ENCODE measurements around the gene CRB2. TPM values are rescaled to one million over a fixed set of nuclear protein-coding genes. Genes with fewer than 3 reads are reported as not detected.

Gene CRB2
- total RNA-seq, 1 donor from 2014 or later, result 1.2 TPM

DNA sequence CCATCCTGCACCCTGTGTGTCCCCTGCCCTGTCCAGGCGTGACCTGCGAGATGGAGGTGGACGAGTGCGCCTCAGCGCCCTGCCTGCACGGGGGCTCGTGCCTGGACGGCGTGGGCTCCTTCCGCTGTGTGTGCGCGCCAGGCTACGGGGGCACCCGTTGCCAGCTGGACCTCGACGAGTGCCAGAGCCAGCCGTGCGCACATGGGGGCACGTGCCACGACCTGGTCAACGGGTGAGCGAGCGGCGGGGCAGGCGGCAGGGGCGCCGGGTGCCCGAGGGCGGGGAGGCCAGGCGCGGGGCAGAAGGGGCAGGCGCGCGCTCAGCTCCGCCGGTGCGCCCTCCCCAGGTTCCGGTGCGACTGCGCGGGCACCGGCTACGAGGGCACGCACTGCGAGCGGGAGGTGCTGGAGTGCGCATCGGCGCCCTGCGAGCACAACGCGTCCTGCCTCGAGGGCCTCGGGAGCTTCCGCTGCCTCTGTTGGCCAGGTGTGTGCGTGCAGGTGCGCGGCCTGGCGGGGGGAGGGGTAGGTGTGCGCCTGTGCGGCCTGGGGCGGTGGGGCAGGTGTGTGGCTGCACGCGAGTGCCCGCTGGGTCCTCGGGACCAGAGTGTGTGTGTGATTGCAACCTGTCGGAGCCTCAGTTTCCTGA lies 10.0 kb downstream of the CRB2 start:
- intact Hi-C loops (cut with micrococcal nuclease), result no loop called here
- Mint-ChIP-seq H3K27me3 (peaks cover 2% of the 10 kb centered on the region), H3K4me1 (no peaks in the 10 kb centered on the region), H3K36me3 (ENCODE audit: low read depth) (no peaks in the 10 kb centered on the region), H3K4me3 (no peak overlapping the region), H3K9me3 (no peaks in the 10 kb centered on the region), H3K27ac (no peak overlapping the region)
- CTCF ChIA-PET, result no interaction called here
- POLR2A ChIA-PET, result no interaction called here
- DNase-seq (no peak), ATAC-seq (ENCODE audit: low read depth) (no peak)
- TF ChIP-seq, protein P1, sequence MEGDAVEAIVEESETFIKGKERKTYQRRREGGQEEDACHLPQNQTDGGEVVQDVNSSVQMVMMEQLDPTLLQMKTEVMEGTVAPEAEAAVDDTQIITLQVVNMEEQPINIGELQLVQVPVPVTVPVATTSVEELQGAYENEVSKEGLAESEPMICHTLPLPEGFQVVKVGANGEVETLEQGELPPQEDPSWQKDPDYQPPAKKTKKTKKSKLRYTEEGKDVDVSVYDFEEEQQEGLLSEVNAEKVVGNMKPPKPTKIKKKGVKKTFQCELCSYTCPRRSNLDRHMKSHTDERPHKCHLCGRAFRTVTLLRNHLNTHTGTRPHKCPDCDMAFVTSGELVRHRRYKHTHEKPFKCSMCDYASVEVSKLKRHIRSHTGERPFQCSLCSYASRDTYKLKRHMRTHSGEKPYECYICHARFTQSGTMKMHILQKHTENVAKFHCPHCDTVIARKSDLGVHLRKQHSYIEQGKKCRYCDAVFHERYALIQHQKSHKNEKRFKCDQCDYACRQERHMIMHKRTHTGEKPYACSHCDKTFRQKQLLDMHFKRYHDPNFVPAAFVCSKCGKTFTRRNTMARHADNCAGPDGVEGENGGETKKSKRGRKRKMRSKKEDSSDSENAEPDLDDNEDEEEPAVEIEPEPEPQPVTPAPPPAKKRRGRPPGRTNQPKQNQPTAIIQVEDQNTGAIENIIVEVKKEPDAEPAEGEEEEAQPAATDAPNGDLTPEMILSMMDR (IDR thresholded peaks at IDR 0.05), result no peak

DNA sequence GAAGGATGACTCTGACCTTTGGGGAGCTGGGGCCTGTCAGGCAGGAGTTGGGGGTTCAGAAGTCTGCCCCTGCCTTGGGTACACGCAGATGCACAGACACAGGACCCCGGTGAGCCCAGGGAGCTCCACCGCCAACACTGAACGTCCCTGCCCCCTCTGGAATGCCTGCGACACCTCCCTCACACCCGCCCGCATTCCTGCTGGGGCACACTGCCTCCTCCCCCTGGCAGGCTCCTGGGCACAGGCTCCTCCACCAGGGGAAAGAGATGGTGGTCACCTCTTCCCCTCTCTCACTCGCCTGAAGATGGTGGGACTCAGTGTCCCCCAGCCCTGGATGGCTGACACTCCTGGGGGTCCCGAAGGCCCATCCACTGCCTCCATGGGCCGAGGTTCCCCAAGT lies 12.0 kb downstream of the CRB2 start:
- POLR2A ChIA-PET, result no interaction called here
- Mint-ChIP-seq H3K27me3 (peaks cover 17% of the 10 kb centered on the region), H3K27ac (no peak overlapping the region), H3K36me3 (ENCODE audit: low read depth) (no peaks in the 10 kb centered on the region), H3K4me3 (no peak overlapping the region), H3K4me1 (peaks cover 9% of the 10 kb centered on the region), H3K9me3 (no peaks in the 10 kb centered on the region)
- no peak for DNase-seq
- intact Hi-C loops (cut with micrococcal nuclease), result no loop called here
- no peak for ATAC-seq (ENCODE audit: low read depth)
- CTCF ChIA-PET, result no interaction called here
- TF ChIP-seq, protein P1 (IDR thresholded peaks at IDR 0.05), result no peak

DNA sequence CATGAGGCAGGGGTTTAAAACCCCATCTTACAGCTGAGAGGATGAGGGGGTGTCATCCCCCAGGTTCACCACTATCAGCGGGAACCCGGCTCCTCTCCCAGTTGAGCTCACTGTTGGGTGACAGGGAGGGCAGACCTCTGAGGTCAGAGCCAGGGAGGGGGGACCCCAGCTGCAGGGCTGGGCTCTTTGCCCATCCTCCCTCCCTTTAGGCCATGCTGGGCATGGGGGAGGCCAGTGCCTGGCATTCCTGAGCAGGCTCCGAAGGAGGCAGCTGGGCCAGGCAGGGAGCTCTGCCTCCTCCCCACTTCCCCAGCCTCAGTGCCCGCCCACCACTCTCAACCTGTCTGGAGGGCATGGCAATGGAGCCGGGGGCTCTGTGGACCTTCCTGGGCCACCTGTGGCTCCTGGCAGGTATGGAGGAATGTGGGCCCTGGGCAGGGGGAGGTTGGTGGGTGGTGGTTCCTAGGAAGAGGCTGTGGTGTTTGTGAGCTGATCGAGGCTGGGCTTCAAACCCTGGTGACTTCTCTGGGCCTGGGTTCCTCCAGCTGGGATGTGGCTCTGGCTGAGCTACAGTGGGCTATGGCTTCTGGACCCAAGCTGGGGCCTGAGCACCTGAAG lies 12.6 kb downstream of the CRB2 start:
- Mint-ChIP-seq H3K27ac (no peak overlapping the region), H3K4me3 (no peak overlapping the region), H3K4me1 (peaks cover 9% of the 10 kb centered on the region), H3K36me3 (ENCODE audit: low read depth) (no peaks in the 10 kb centered on the region), H3K9me3 (no peaks in the 10 kb centered on the region), H3K27me3 (peaks cover 17% of the 10 kb centered on the region)
- POLR2A ChIA-PET, result no interaction called here
- DNase-seq, result no peak
- CTCF ChIA-PET, result no interaction called here
- ATAC-seq (ENCODE audit: low read depth), result no peak
- intact Hi-C loops (cut with micrococcal nuclease), result no loop called here
- TF ChIP-seq, protein P1 (IDR thresholded peaks at IDR 0.05), result no peak

DNA sequence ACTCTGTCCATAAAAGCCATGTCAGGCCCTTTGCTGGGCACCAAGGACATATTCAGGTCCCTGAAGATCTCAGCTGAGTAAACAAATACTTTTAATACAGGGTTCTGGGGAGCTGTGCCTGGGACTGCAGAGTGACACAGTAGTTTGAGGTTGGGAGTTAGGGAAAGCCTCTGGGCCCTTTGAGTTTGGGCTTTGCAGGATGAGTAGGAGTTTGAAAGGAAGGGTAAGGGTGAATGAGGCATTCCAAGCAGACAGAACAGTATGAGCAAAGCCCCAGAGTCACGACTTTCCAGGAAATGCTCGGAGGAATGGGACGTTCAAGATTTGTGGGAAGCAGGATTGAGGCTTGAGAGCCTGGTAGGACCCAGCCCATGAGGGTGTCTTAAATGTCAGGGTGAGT lies 13.3 kb downstream of the CRB2 start:
- TF ChIP-seq, protein P1 (IDR thresholded peaks at IDR 0.05), result no peak
- CTCF ChIA-PET, result no interaction called here
- Mint-ChIP-seq H3K9me3 (no peaks in the 10 kb centered on the region), H3K36me3 (ENCODE audit: low read depth) (no peaks in the 10 kb centered on the region), H3K4me1 (peaks cover 9% of the 10 kb centered on the region), H3K27me3 (peaks cover 17% of the 10 kb centered on the region), H3K27ac (no peak overlapping the region), H3K4me3 (no peak overlapping the region)
- intact Hi-C loops (cut with micrococcal nuclease), result no loop called here
- POLR2A ChIA-PET, result no interaction called here
- no peak for DNase-seq
- no peak for ATAC-seq (ENCODE audit: low read depth)

DNA sequence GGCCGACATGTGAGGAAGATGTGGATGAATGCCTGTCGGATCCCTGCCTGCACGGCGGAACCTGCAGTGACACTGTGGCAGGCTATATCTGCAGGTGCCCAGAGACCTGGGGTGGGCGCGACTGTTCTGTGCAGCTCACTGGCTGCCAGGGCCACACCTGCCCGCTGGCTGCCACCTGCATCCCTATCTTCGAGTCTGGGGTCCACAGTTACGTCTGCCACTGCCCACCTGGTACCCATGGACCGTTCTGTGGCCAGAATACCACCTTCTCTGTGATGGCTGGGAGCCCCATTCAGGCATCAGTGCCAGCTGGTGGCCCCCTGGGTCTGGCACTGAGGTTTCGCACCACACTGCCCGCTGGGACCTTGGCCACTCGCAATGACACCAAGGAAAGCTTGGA lies 14.1 kb downstream of the CRB2 start:
- ChIA-PET POLR2A (no interaction called here), CTCF (no interaction called here)
- no peak overlapping the region for H3K27ac Mint-ChIP-seq
- TF ChIP-seq, protein P1 (IDR thresholded peaks at IDR 0.05), result no peak
- no peaks in the 10 kb centered on the region for H3K9me3 Mint-ChIP-seq
- H3K4me1 Mint-ChIP-seq, result peaks cover 9% of the 10 kb centered on the region
- intact Hi-C loops (cut with micrococcal nuclease), result no loop called here
- peaks cover 23% of the 10 kb centered on the region for H3K27me3 Mint-ChIP-seq
- DNase-seq (no peak), ATAC-seq (ENCODE audit: low read depth) (no peak)
- H3K36me3 Mint-ChIP-seq (ENCODE audit: low read depth), result no peaks in the 10 kb centered on the region
- H3K4me3 Mint-ChIP-seq, result no peak overlapping the region

Measured in activated B cell treated with CpG ODN at 0.5 μM for 24 hours (primary cell).